Measurements from ENCODE around the gene DARS1.
A peak's percentile ranks its signal among the peaks of the same experiment; 100 is the strongest.

Gene DARS1

DNA sequence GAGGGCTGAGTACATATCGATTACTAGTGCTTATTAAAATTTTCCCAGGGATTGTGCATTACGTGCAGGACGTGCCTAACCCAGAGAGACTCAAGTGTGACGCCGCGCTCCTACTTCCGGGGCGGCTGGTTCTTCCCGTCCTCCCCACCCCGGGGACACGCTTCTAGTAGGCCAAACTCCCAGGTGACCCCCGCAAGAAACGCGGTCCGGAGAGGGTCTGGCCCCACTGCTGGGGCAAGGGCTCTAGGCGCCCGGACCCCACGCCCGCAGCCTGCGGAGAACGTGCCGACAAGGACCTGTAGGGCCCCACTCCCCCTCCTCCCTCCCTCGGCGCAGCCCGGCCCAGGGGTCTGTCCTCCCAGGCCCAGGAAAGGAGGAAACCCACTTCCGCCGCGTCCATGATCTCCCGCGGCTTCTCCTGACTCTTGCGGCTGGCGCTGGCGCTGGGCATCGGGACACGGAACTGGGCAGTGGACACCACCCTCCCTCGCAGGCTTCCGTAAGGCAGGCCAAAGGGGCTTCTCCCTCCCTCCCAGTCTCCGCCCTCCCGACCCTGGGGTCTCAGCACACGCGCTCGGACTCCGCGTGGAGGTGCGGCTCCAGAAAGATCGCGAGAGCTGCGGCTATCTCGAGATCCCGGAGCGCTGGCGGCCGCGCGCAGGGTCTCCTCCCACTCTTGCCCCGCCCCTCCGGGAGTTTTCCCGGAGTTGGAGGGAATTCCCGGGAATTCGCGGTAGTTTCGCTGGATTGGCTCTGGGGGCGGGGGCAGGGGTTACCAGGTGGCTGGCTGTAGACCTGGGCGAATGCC, at the start of gene DARS1:
Gene DARS1, minus strand, starts transcription at position 609 of the 808 bp plus-strand sequence. Its CDS starts 158 bp downstream, at position 451.
- Histone ChIP-seq H3K27me3 (ENCODE audit: insufficient read depth, insufficient read length) (no peaks in the 10 kb centered on the region), H3K36me3 (ENCODE audit: insufficient read depth, insufficient read length, low read length) (peaks cover 32% of the 10 kb centered on the region), H3K4me1 (ENCODE audit: insufficient read depth, insufficient read length) (no peaks in the 10 kb centered on the region), H3K9ac (ENCODE audit: insufficient read length, low read depth) (peak within 1 kb of the TSS; percentile 97), H3K4me3 (ENCODE audit: insufficient read length, low read depth) (peak within 1 kb of the TSS; percentile 95), H3K9me3 (ENCODE audit: insufficient read depth, low read length) (peaks cover 7% of the 10 kb centered on the region; the same call in 1 of the 2 replicates)
- no peak for TF ChIP-seq YY1 (IDR thresholded peaks at IDR 0.05; ENCODE audit: insufficient read depth, insufficient read length)
- no peak for TF ChIP-seq ZNF274 (IDR thresholded peaks at IDR 0.05; ENCODE audit: low read depth, low read length)
- TF ChIP-seq SUZ12 (IDR thresholded peaks at IDR 0.05; ENCODE audit: extremely low read depth, insufficient read depth, insufficient read length), result no peak
- peak; percentile 81 for DNase-seq (ENCODE audit: low read depth, low spot score)

DNA sequence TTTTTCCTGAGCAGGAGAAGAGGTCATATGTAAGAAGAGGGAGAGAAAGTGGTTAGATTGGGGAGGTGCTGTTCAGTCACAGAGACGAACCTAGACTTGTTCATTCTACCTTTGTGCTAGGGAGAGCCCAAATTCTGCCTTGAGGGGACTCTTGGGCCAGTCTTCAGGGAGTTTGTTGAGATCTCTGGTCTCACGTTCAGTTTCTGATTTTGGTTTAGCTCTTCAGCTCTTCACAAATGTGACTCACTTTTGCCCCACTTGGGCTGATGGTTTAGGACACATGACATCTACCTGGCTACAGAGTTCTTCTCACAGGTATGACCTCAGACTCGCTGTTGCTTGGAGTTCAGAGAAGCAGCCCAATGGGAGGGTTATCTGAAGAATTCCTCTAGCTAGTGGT, 49.2 kb upstream of the DARS1 start:
- DNase-seq (ENCODE audit: low read depth, low spot score), result no peak
- TF ChIP-seq YY1 (IDR thresholded peaks at IDR 0.05; ENCODE audit: insufficient read depth, insufficient read length) (no peak), SUZ12 (IDR thresholded peaks at IDR 0.05; ENCODE audit: extremely low read depth, insufficient read depth, insufficient read length) (no peak), ZNF274 (IDR thresholded peaks at IDR 0.05; ENCODE audit: low read depth, low read length) (no peak)
- H3K27me3 ChIP-seq (ENCODE audit: insufficient read depth, insufficient read length), result no peaks in the 10 kb centered on the region
- no peaks in the 10 kb centered on the region for H3K9me3 ChIP-seq (ENCODE audit: insufficient read depth, low read length)
- no peaks in the 10 kb centered on the region for H3K4me1 ChIP-seq (ENCODE audit: insufficient read depth, insufficient read length)
- no peaks in the 10 kb centered on the region for H3K36me3 ChIP-seq (ENCODE audit: insufficient read depth, insufficient read length, low read length)
- H3K4me3 ChIP-seq (ENCODE audit: insufficient read length, low read depth), result no peak overlapping the region
- H3K9ac ChIP-seq (ENCODE audit: insufficient read length, low read depth), result no peak overlapping the region

DNA sequence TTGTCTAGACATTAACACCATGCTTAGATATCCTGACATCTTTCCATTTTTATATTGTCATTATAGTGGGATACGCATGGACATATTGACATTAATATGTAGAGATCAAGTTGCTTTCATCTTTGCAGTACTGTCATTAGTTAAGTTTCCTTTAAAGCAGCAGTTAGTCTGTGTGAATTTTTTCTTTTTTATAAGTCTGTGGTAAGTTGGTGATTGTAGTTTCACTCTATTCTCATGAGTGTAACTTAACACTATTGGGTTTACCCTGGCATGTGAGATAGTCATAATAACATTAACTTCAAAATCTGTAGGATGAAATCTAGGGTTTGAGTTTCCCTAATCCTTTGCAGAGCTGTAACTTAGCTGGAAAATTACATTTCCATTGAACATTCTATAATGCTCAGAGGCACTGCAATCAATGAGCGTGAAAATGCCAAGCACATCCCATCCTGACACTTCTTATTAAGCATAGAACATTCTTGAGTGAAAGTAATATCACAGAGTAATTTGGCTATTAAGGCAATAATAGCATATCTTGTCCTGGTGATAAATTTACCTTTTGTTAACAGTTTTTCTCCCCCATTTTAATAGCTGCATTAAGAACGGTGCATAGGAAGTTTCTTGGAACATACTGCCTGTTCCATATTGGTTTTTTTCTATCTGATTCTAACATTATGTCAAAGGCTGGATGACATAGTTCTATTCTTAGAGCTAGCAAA, 47.5 kb upstream of the DARS1 start:
- no peaks in the 10 kb centered on the region for H3K36me3 ChIP-seq (ENCODE audit: insufficient read depth, insufficient read length, low read length)

DNA sequence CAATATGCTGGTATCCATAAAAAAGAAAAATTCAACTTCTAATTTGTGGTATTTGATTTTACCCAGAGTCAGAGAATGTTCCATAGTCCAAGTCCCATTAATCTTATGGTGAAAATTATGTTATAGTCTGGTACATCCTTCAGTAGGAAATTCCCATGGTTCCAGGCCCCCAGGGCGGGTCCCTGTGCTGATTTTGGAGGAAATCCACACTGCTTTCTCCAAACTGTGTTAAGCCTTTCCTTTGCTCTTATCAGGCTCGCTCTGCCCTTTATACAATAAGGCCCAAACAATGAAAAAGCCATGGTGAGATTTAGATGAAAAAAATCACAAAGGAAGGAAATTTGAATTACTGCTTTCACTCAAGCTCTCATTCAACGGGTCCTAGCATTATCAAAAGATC, 46.8 kb upstream of the DARS1 start:
- H3K4me1 ChIP-seq (ENCODE audit: insufficient read depth, insufficient read length), result no peaks in the 10 kb centered on the region
- DNase-seq (ENCODE audit: low read depth, low spot score), result no peak
- no peak overlapping the region for H3K9ac ChIP-seq (ENCODE audit: insufficient read length, low read depth)
- H3K9me3 ChIP-seq (ENCODE audit: insufficient read depth, low read length), result no peaks in the 10 kb centered on the region
- H3K4me3 ChIP-seq (ENCODE audit: insufficient read length, low read depth), result no peak overlapping the region
- H3K36me3 ChIP-seq (ENCODE audit: insufficient read depth, insufficient read length, low read length), result no peaks in the 10 kb centered on the region
- H3K27me3 ChIP-seq (ENCODE audit: insufficient read depth, insufficient read length), result no peaks in the 10 kb centered on the region
- no peak for TF ChIP-seq ZNF274 (IDR thresholded peaks at IDR 0.05; ENCODE audit: low read depth, low read length)
- TF ChIP-seq SUZ12 (IDR thresholded peaks at IDR 0.05; ENCODE audit: extremely low read depth, insufficient read depth, insufficient read length), result no peak
- TF ChIP-seq YY1 (IDR thresholded peaks at IDR 0.05; ENCODE audit: insufficient read depth, insufficient read length), result no peak

More for the DNA sequence above, 47.5 kb upstream of the DARS1 start:
- no peak for DNase-seq (ENCODE audit: low read depth, low spot score)
- no peaks in the 10 kb centered on the region for H3K9me3 ChIP-seq (ENCODE audit: insufficient read depth, low read length)
- no peaks in the 10 kb centered on the region for H3K27me3 ChIP-seq (ENCODE audit: insufficient read depth, insufficient read length)
- no peak overlapping the region for H3K4me3 ChIP-seq (ENCODE audit: insufficient read length, low read depth)
- no peak overlapping the region for H3K9ac ChIP-seq (ENCODE audit: insufficient read length, low read depth)
- H3K4me1 ChIP-seq (ENCODE audit: insufficient read depth, insufficient read length), result no peaks in the 10 kb centered on the region
- TF ChIP-seq ZNF274 (IDR thresholded peaks at IDR 0.05; ENCODE audit: low read depth, low read length) (no peak), YY1 (IDR thresholded peaks at IDR 0.05; ENCODE audit: insufficient read depth, insufficient read length) (no peak), SUZ12 (IDR thresholded peaks at IDR 0.05; ENCODE audit: extremely low read depth, insufficient read depth, insufficient read length) (no peak)

DNA sequence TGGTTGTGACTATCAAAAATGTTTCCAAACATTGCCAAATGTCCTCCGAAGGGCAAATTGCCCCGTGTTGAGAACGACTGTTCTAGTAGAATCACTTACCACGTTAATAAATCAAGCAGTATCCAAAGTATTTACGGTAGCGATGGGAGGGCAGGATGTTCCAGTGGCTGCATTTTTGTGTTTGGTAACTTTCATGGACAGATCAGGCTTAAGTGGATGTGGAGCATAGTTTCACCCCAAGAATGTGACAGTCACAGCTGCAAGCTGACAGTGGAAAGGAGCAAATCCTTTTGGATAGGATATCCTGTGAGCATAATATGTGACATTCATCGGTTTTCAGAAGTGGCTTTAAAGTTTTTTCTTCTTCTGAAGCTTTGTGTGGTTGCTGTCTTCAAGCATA, 46.3 kb upstream of the DARS1 start:
- Histone ChIP-seq H3K9ac (ENCODE audit: insufficient read length, low read depth) (no peak overlapping the region), H3K4me1 (ENCODE audit: insufficient read depth, insufficient read length) (no peaks in the 10 kb centered on the region), H3K4me3 (ENCODE audit: insufficient read length, low read depth) (no peak overlapping the region), H3K9me3 (ENCODE audit: insufficient read depth, low read length) (no peaks in the 10 kb centered on the region), H3K27me3 (ENCODE audit: insufficient read depth, insufficient read length) (no peaks in the 10 kb centered on the region), H3K36me3 (ENCODE audit: insufficient read depth, insufficient read length, low read length) (no peaks in the 10 kb centered on the region)
- TF ChIP-seq SUZ12 (IDR thresholded peaks at IDR 0.05; ENCODE audit: extremely low read depth, insufficient read depth, insufficient read length) (no peak), YY1 (IDR thresholded peaks at IDR 0.05; ENCODE audit: insufficient read depth, insufficient read length) (no peak), ZNF274 (IDR thresholded peaks at IDR 0.05; ENCODE audit: low read depth, low read length) (no peak)
- no peak for DNase-seq (ENCODE audit: low read depth, low spot score)

DNA sequence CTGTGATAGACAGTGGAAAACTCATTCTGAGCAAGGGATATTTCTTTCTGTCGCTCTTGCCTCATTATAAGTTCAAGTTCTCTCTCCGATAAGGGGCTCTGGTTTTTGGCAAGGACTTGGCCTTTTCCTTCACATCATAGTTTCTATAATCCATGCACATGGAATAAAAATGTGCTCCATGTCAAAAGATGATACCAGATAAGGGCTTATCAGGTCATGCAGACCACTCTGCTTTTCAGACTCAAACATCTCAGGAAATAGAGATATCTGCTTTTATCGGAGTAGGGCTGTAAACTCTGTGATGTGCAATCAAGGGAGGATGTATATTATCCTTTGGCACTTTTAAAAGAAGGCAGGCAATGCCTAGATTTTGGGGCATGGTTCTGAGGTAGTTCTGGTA, 45.0 kb upstream of the DARS1 start:
- no peaks in the 10 kb centered on the region for H3K4me1 ChIP-seq (ENCODE audit: insufficient read depth, insufficient read length)
- no peaks in the 10 kb centered on the region for H3K36me3 ChIP-seq (ENCODE audit: insufficient read depth, insufficient read length, low read length)
- H3K27me3 ChIP-seq (ENCODE audit: insufficient read depth, insufficient read length), result no peaks in the 10 kb centered on the region
- H3K4me3 ChIP-seq (ENCODE audit: insufficient read length, low read depth), result no peak overlapping the region
- H3K9ac ChIP-seq (ENCODE audit: insufficient read length, low read depth), result no peak overlapping the region
- H3K9me3 ChIP-seq (ENCODE audit: insufficient read depth, low read length), result no peaks in the 10 kb centered on the region
- TF ChIP-seq SUZ12 (IDR thresholded peaks at IDR 0.05; ENCODE audit: extremely low read depth, insufficient read depth, insufficient read length), result no peak
- TF ChIP-seq YY1 (IDR thresholded peaks at IDR 0.05; ENCODE audit: insufficient read depth, insufficient read length), result no peak
- no peak for TF ChIP-seq ZNF274 (IDR thresholded peaks at IDR 0.05; ENCODE audit: low read depth, low read length)
- no peak for DNase-seq (ENCODE audit: low read depth, low spot score)

DNA sequence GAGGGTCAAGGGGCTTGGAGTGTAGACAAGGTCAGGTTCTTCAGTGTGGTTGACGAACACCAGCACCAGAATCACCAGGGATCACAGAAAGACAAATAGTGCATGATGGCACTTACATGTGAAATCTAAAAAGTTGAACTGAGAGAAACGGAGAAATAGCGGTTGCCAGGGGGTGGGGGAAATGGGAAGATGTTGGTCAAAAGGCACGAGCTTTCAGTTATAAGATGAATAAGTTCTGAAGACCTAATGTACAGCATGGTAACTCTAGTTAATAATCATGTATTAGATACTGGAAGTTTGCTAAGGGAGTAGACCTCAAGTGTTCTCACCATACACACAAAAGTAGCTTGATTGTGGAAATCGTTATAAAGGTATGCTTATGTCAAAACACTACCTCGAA, 43.7 kb upstream of the DARS1 start:
- Histone ChIP-seq H3K4me3 (ENCODE audit: insufficient read length, low read depth) (no peak overlapping the region), H3K27me3 (ENCODE audit: insufficient read depth, insufficient read length) (no peaks in the 10 kb centered on the region), H3K9me3 (ENCODE audit: insufficient read depth, low read length) (no peaks in the 10 kb centered on the region), H3K36me3 (ENCODE audit: insufficient read depth, insufficient read length, low read length) (no peaks in the 10 kb centered on the region), H3K4me1 (ENCODE audit: insufficient read depth, insufficient read length) (peaks cover under 1% of the 10 kb centered on the region), H3K9ac (ENCODE audit: insufficient read length, low read depth) (no peak overlapping the region)
- DNase-seq (ENCODE audit: low read depth, low spot score), result no peak
- TF ChIP-seq SUZ12 (IDR thresholded peaks at IDR 0.05; ENCODE audit: extremely low read depth, insufficient read depth, insufficient read length) (no peak), YY1 (IDR thresholded peaks at IDR 0.05; ENCODE audit: insufficient read depth, insufficient read length) (no peak), ZNF274 (IDR thresholded peaks at IDR 0.05; ENCODE audit: low read depth, low read length) (no peak)
